NB4 (cell line): ENCODE measurements around the gene AFF3.

Experiments used
- DNase-seq: peaks from one replicate; pipeline ENCODE4 v3.0.0; 2010; ENCODE audit warnings: low read depth
- H3K4me3 ChIP-seq: one replicate; pipeline ENCODE4 v1.5.1; 2011; ENCODE audit warnings: mild to moderate bottlenecking, low read depth, low read length, moderate library complexity
- CTCF ChIP-seq: IDR thresholded peaks from one replicate; pipeline ENCODE4 v1.5.1; 2012; ENCODE audit warnings: low read depth, low read length
- MAX ChIP-seq: IDR thresholded peaks from 2 replicates; pipeline ENCODE4 v1.6.1; 2011; ENCODE audit warnings: low read depth, low read length
- MYC ChIP-seq: IDR thresholded peaks from 2 replicates; pipeline ENCODE4 v1.6.1; 2011; ENCODE audit warnings: low read depth, low read length
- POLR2A ChIP-seq: IDR thresholded peaks from 2 replicates; pipeline ENCODE4 v1.6.1; 2011; ENCODE audit warnings: mild to moderate bottlenecking; ENCODE audit not compliant: insufficient read length; ENCODE audit errors: extremely low read depth

AFF3 gene

GRCh38 chr2:100062336-100062735 is 80.1 kb downstream of the AFF3 start:
- H3K4me3 ChIP-seq: no peak overlapping the region
- no peak for DNase-seq
- TF ChIP-seq MAX (no peak), CTCF (no peak), MYC (no peak), POLR2A (no peak)

GRCh38 chr2:100060875-100061274 is 81.5 kb downstream of the AFF3 start:
- TF ChIP-seq MYC: no peak
- no peak for TF ChIP-seq CTCF
- TF ChIP-seq MAX: no peak
- no peak for TF ChIP-seq POLR2A
- no peak overlapping the region for H3K4me3 ChIP-seq
- no peak for DNase-seq

- H3K4me3 ChIP-seq: no peak overlapping the region
- no peak for TF ChIP-seq POLR2A
- TF ChIP-seq CTCF: no peak
- no peak for TF ChIP-seq MYC
- no peak for TF ChIP-seq MAX
- DNase-seq: no peak
Observed at GRCh38 chr2:100059638-100060037, 82.8 kb downstream of the AFF3 start.

GRCh38 chr2:100057901-100058261 is 84.5 kb downstream of the AFF3 start:
- no peak for DNase-seq
- no peak for TF ChIP-seq MAX
- TF ChIP-seq MYC: no peak
- TF ChIP-seq POLR2A: no peak
- no peak for TF ChIP-seq CTCF
- H3K4me3 ChIP-seq: no peak overlapping the region

- DNase-seq: no peak
- TF ChIP-seq MAX: no peak
- TF ChIP-seq CTCF: no peak
- TF ChIP-seq MYC: no peak
- no peak for TF ChIP-seq POLR2A
- H3K4me3 ChIP-seq: no peak overlapping the region
Observed at GRCh38 chr2:100054426-100054825, 88.0 kb downstream of the AFF3 start.
